SK-N-SH (cell line): ENCODE measurements around the gene PHPT1. TPM values are rescaled to one million over a fixed set of nuclear protein-coding genes. Genes with fewer than 3 reads are reported as not detected.

ENCODE experiments used
- CTCF ChIA-PET: fragments of 300-600, 350-600 bp; formaldehyde crosslinking; extraction: SDS; loops from one replicate; lab custom pipeline; 2021; lab: Yijun Ruan, JAX
- POLR2A ChIA-PET: fragments of 350-600 bp; sonication (Branson Sonifier 250); formaldehyde crosslinking; extraction: SDS; loops from one replicate; lab custom pipeline; 2020; ENCODE audit warnings: antibody characterized with exemption, inconsistent platforms; lab: Yijun Ruan, JAX
- DNase-seq: peaks from one replicate; pipeline ENCODE4 v3.0.0; 2012
- H2AFZ ChIP-seq: fragments of 200-600 bp; sonication (generic); 2 replicates; pipeline ENCODE4 v1.8.1; 2016; ENCODE audit warnings: antibody characterized with exemption, mild to moderate bottlenecking, low read depth
- H3F3A ChIP-seq: fragments of 200-600 bp; sonication (generic); replicated peaks from 2 replicates; pipeline ENCODE3; 2016; ENCODE audit warnings: antibody characterized with exemption, mild to moderate bottlenecking; ENCODE audit not compliant: insufficient read depth
- H3K27ac ChIP-seq, 2 experiments: fragments of 200-500 bp in 1 of 2; fragments of 200-600 bp in 1 of 2; sonication (Bioruptor generic) in 1 of 2; sonication (generic), shearing (Covaris generic) in 1 of 2; 2 replicates each; pipeline versions ENCODE4 v1.5.1 to v1.6.1; 2014 to 2016; ENCODE audit warnings: low read depth in 2 of 2, inconsistent platforms in 1 of 2, low read length in 1 of 2, mild to moderate bottlenecking in 1 of 2, mixed read lengths in 1 of 2
- H3K27me3 ChIP-seq: fragments of 200-600 bp; sonication (generic), shearing (Covaris generic); 2 replicates; pipeline ENCODE4 v1.6.1; 2016; ENCODE audit warnings: mixed run types; ENCODE audit not compliant: insufficient read depth
- H3K36me3 ChIP-seq, 2 experiments: fragments of 200-500 bp in 1 of 2; fragments of 200-600 bp in 1 of 2; sonication (Bioruptor generic) in 1 of 2; sonication (generic) in 1 of 2; replicated peaks in 1 of 2; 2 replicates each; pipeline versions ENCODE3 to v1.5.1; 2014 to 2016; ENCODE audit warnings: low read length in 1 of 2, mild to moderate bottlenecking in 1 of 2; ENCODE audit not compliant: insufficient read depth in 2 of 2, control insufficient read depth in 1 of 2
- H3K4me1 ChIP-seq, 2 experiments: fragments of 200-500 bp in 1 of 2; fragments of 200-600 bp in 1 of 2; sonication (Bioruptor generic) in 1 of 2; sonication (generic), shearing (Covaris generic) in 1 of 2; 2 replicates each; pipeline versions ENCODE4 v1.5.1 to v1.6.1; 2014 to 2016; ENCODE audit warnings: low read depth in 1 of 2, low read length in 1 of 2, mixed run types in 1 of 2; ENCODE audit not compliant: insufficient read depth in 2 of 2, control insufficient read depth in 1 of 2
- H3K4me2 ChIP-seq: fragments of 200-600 bp; sonication (generic), shearing (Covaris generic); 2 replicates; pipeline ENCODE4 v1.6.1; 2017; ENCODE audit warnings: mixed run types
- H3K4me3 ChIP-seq, 2 experiments: fragments of 200-500 bp in 1 of 2; fragments of 200-600 bp in 1 of 2; sonication (Bioruptor generic) in 1 of 2; sonication (generic), shearing (Covaris generic) in 1 of 2; 2 replicates each; pipeline versions ENCODE4 v1.5.1 to v1.8.1; 2014 to 2016; ENCODE audit warnings: low read depth in 2 of 2, inconsistent platforms in 1 of 2, low read length in 1 of 2, mild to moderate bottlenecking in 1 of 2, mixed read lengths in 1 of 2, moderate library complexity in 1 of 2
- H3K79me2 ChIP-seq: fragments of 200-600 bp; sonication (generic); 2 replicates; pipeline ENCODE4 v1.8.1; 2017; ENCODE audit warnings: mild to moderate bottlenecking; ENCODE audit not compliant: insufficient read depth
- H3K9ac ChIP-seq: fragments of 200-600 bp; sonication (generic); 2 replicates; pipeline ENCODE4 v1.6.1; 2017; ENCODE audit warnings: mixed run types
- H3K9me2 ChIP-seq: fragments of 200-600 bp; sonication (generic); 2 replicates; pipeline ENCODE4 v1.6.1; 2017; ENCODE audit warnings: mixed run types
- H3K9me3 ChIP-seq: fragments of 200-600 bp; sonication (generic); 2 replicates; pipeline ENCODE4 v1.6.1; 2017; ENCODE audit warnings: mixed run types, mild to moderate bottlenecking, moderate library complexity
- H4K20me1 ChIP-seq: fragments of 200-600 bp; sonication (generic); 2 replicates; pipeline ENCODE4 v1.6.1; 2017; ENCODE audit warnings: mild to moderate bottlenecking, mixed run types; ENCODE audit not compliant: insufficient read depth
- EP300 ChIP-seq, 2 experiments: IDR thresholded peaks; 2 replicates each; pipeline versions ENCODE4 v1.4.0 to v1.6.1; 2012; ENCODE audit warnings: borderline replicate concordance in 1 of 2, low read depth in 1 of 2, low read length in 1 of 2
- EZH2phosphoT487 ChIP-seq: fragments of 200-600 bp; sonication (generic); IDR thresholded peaks from 2 replicates; pipeline ENCODE4 v1.6.1; 2017; ENCODE audit warnings: low read depth, mixed run types, mild to moderate bottlenecking, antibody characterized with exemption, moderate library complexity, borderline replicate concordance
- FOXJ3 ChIP-seq: sonication (generic); formaldehyde crosslinking; IDR thresholded peaks from 2 replicates; pipeline ENCODE4 v1.5.1; 2020; ENCODE audit warnings: mild to moderate bottlenecking, missing genetic modification reagents
- FOXM1 ChIP-seq: IDR thresholded peaks from 2 replicates; pipeline ENCODE4 v1.4.0; 2012; ENCODE audit warnings: low read depth, mild to moderate bottlenecking
- GABPA ChIP-seq: IDR thresholded peaks from 2 replicates; pipeline ENCODE4 v1.4.0; 2012; ENCODE audit warnings: low read depth, mild to moderate bottlenecking
- JUND ChIP-seq: IDR thresholded peaks from 2 replicates; pipeline ENCODE4 v1.4.0; 2012
- MXI1 ChIP-seq: IDR thresholded peaks from 2 replicates; pipeline ENCODE4 v1.6.1; 2012; ENCODE audit warnings: mild to moderate bottlenecking, low read depth, low read length, improper control_type of control experiment
- RCOR1 ChIP-seq: fragments of 150-350 bp; IDR thresholded peaks from 2 replicates; pipeline ENCODE4 v1.6.1; 2017; ENCODE audit warnings: antibody characterized with exemption, low read length
- WGBS: methylation state at CpG from one replicate; pipeline ENCODE4 v1.1.6; 2017; ENCODE audit warnings: low lambda C conversion rate; 5-methylcytosine and 5-hydroxymethylcytosine counted together
- polyA plus RNA-seq, 3 experiments: library from polyadenylated mRNA; depleted of rRNA; stranded (reverse); fragments of >200 nt; gene quantifications; 2 replicates each; pipeline ENCODE4 v1.2.3, GENCODE V29; 2012
- TF ChIP-seq, protein P1 (sequence below): IDR thresholded peaks from 2 replicates; pipeline ENCODE4 v1.6.1; 2012; ENCODE audit warnings: mild to moderate bottlenecking, low read depth, low read length, moderate library complexity

The PHPT1 gene
- polyA plus RNA-seq, 1 of the 3 experiments (the other 2 are of a cell fraction): 517 TPM

DNA sequence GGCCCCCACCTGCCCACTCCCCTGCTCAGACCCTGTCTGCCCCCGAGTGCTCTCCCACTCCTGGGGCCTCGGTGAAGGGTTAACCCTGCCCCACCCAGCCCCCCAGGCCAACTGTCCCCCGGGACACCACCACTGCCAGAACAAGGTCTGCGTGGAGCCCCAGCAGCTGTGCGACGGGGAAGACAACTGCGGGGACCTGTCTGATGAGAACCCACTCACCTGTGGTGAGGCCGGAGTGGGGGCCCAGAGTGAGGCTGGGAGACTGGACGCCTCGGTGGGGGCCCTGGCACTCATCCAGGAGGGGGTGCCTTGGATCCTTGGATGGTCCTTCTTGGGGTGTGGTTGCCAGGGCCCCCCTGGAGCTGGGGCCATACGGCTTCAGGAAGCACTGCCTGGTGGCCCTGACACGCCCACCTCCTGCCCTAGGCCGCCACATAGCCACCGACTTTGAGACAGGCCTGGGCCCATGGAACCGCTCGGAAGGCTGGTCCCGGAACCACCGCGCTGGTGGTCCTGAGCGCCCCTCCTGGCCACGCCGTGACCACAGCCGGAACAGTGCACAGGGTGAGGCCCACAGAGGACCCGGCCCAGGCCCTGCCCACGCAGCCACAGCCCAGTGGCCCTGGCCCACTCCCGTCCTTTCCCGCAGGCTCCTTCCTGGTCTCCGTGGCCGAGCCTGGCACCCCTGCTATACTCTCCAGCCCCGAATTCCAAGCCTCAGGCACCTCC is 5.1 kb downstream of the PHPT1 start:
- H3K4me2 ChIP-seq: no peak overlapping the region
- H3F3A ChIP-seq: no peaks in the 10 kb centered on the region
- TF ChIP-seq FOXJ3: no peak
- TF ChIP-seq MXI1: no peak
- no peak for TF ChIP-seq FOXM1
- no peak for TF ChIP-seq JUND
- no peak for TF ChIP-seq GABPA
- TF ChIP-seq RCOR1: no peak
- TF ChIP-seq EZH2phosphoT487: no peak
- 100% methylated on average over 6 of the region's 30 CpGs for WGBS
- H3K27me3 ChIP-seq: no peaks in the 10 kb centered on the region
- no peaks in the 10 kb centered on the region; the same call in 1 of the 2 replicates for H4K20me1 ChIP-seq
- no peaks in the 10 kb centered on the region for H3K9me2 ChIP-seq
- H2AFZ ChIP-seq: no peak overlapping the region
- peaks cover 0 to 11% of the 10 kb centered on the region in 2 experiments for H3K36me3 ChIP-seq
- ChIA-PET CTCF (interaction anchor here (2.2 kb wide), 1 partner anchor 11 kb away, joined by 9 read pairs; the partner anchor contains the start of gene AJM1), POLR2A (no interaction called here)
- peaks cover 4 to 20% of the 10 kb centered on the region in 2 experiments; a peak in 3 of 4 replicates for H3K4me1 ChIP-seq
- H3K9ac ChIP-seq: no peak overlapping the region
- H3K79me2 ChIP-seq: peaks cover 15% of the 10 kb centered on the region; the same call in 1 of the 2 replicates
- no peak for DNase-seq
- H3K9me3 ChIP-seq: no peaks in the 10 kb centered on the region
- no peak overlapping the region; a peak in 1 of 4 replicates for H3K27ac ChIP-seq
- no peak overlapping the region for H3K4me3 ChIP-seq

DNA sequence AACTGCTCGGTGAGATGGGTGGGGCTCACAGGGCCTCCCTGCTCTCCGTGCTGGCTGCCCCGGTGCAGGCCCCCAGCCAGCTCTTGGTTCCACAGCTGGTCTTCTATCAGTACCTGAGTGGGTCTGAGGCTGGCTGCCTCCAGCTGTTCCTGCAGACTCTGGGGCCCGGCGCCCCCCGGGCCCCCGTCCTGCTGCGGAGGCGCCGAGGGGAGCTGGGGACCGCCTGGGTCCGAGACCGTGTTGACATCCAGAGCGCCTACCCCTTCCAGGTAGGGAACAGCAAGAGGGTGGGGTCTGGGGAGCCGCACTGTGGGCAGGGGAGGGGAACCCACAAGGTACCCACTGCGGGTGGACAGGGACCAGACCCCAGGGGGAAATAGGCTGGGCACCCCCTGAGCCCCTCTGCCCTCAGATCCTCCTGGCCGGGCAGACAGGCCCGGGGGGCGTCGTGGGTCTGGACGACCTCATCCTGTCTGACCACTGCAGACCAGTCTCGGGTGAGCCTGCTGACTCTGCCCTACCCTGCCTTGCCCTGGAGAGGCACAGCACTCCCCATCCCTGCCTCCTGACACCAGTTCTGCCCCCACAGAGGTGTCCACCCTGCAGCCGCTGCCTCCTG is 5.7 kb downstream of the PHPT1 start:
- peaks cover 12% of the 10 kb centered on the region; the same call in 1 of the 2 replicates for H3K79me2 ChIP-seq
- H3K27me3 ChIP-seq: no peaks in the 10 kb centered on the region
- H3K4me2 ChIP-seq: no peak overlapping the region
- CTCF ChIA-PET: interaction anchor here (2.2 kb wide), 1 partner anchor 12 kb away, joined by 9 read pairs; the partner anchor contains the start of gene AJM1
- no peak for TF ChIP-seq EP300 (IDR thresholded peaks at IDR 0.05; ENCODE audit: borderline replicate concordance in 1 of 2, low read depth in 1 of 2, low read length in 1 of 2)
- TF ChIP-seq, protein P1, sequence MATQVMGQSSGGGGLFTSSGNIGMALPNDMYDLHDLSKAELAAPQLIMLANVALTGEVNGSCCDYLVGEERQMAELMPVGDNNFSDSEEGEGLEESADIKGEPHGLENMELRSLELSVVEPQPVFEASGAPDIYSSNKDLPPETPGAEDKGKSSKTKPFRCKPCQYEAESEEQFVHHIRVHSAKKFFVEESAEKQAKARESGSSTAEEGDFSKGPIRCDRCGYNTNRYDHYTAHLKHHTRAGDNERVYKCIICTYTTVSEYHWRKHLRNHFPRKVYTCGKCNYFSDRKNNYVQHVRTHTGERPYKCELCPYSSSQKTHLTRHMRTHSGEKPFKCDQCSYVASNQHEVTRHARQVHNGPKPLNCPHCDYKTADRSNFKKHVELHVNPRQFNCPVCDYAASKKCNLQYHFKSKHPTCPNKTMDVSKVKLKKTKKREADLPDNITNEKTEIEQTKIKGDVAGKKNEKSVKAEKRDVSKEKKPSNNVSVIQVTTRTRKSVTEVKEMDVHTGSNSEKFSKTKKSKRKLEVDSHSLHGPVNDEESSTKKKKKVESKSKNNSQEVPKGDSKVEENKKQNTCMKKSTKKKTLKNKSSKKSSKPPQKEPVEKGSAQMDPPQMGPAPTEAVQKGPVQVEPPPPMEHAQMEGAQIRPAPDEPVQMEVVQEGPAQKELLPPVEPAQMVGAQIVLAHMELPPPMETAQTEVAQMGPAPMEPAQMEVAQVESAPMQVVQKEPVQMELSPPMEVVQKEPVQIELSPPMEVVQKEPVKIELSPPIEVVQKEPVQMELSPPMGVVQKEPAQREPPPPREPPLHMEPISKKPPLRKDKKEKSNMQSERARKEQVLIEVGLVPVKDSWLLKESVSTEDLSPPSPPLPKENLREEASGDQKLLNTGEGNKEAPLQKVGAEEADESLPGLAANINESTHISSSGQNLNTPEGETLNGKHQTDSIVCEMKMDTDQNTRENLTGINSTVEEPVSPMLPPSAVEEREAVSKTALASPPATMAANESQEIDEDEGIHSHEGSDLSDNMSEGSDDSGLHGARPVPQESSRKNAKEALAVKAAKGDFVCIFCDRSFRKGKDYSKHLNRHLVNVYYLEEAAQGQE: no peak
- TF ChIP-seq, all 33 proteins: peak for 0
- H3K9me3 ChIP-seq: no peaks in the 10 kb centered on the region
- no peaks in the 10 kb centered on the region for H3F3A ChIP-seq
- no peak overlapping the region for H3K27ac ChIP-seq
- peaks cover 0 to 11% of the 10 kb centered on the region in 2 experiments for H3K36me3 ChIP-seq
- 94% methylated on average over 11 of the region's 23 CpGs for WGBS
- H3K4me1 ChIP-seq: peaks cover 4 to 23% of the 10 kb centered on the region in 2 experiments; a peak in 3 of 4 replicates
- no peaks in the 10 kb centered on the region for H3K9me2 ChIP-seq
- H3K4me3 ChIP-seq: no peak overlapping the region
- H4K20me1 ChIP-seq: no peaks in the 10 kb centered on the region; the same call in 1 of the 2 replicates
- no peak for DNase-seq
- POLR2A ChIA-PET: no interaction called here
- H3K9ac ChIP-seq: no peak overlapping the region
- no peak overlapping the region for H2AFZ ChIP-seq
